ENCODE measurements around the gene C5orf46.

- TF ChIP-seq CTCF (IDR thresholded peaks at IDR 0.05) = peak; percentile 77
- TF ChIP-seq REST (IDR thresholded peaks at IDR 0.05; ENCODE audit: low read depth, low read length) = no peak
- TF ChIP-seq MAX (IDR thresholded peaks at IDR 0.05; ENCODE audit: low read depth) = no peak
- no peak for TF ChIP-seq ELF1 (IDR thresholded peaks at IDR 0.05)
- TF ChIP-seq PBX3 (IDR thresholded peaks at IDR 0.05) = peak; percentile 71; the same call in 1 of the 2 replicates
- no peak for TF ChIP-seq TAF1 (IDR thresholded peaks at IDR 0.05; ENCODE audit: borderline replicate concordance, low read depth, low read length)
- no peak for TF ChIP-seq EP300 (IDR thresholded peaks at IDR 0.05; ENCODE audit: borderline replicate concordance in 1 of 2, low read depth in 1 of 2, low read length in 1 of 2)
- TF ChIP-seq USF2 (IDR thresholded peaks at IDR 0.05; ENCODE audit: borderline replicate concordance, low read depth, low read length) = no peak
- no peak for TF ChIP-seq EZH2phosphoT487 (IDR thresholded peaks at IDR 0.05; ENCODE audit: borderline replicate concordance, low read depth)
These were observed 28.7 kb upstream of the C5orf46 start for GRCh38 chr5:147935032-147935431.
